Right lobe of liver (tissue), 4 donors: Measurements from ENCODE around the gene RELCH.

ENCODE experiments used
- CTCF ChIP-seq, 4 donors: fragments of 200-600 bp in 3 of 4; fragments of 450-650 bp in 1 of 4; IDR thresholded peaks; one replicate each; pipeline versions ENCODE4 v1.5.1 to v1.8.0; 2016 to 2022; ENCODE audit warnings: antibody characterized with exemption in 4 of 4, mild to moderate bottlenecking in 2 of 4
- POLR2A ChIP-seq: fragments of 450-650 bp; IDR thresholded peaks from one replicate; pipeline ENCODE4 v1.6.1; 2017; ENCODE audit warnings: antibody characterized with exemption, mild to moderate bottlenecking
- donor health status: DM: no; HTN: no; CAD: no.
- donor health status: DM: no; HTN: no; CAD: no.
- donor health status: DM: no; HTN: yes; CAD: no.

GRCh38 chr18:62327977-62328376 lies 140.9 kb downstream of the RELCH start:
- TF ChIP-seq CTCF (IDR thresholded peaks at IDR 0.05): no peak
- no peak for TF ChIP-seq POLR2A
